Skin epidermis (tissue), 12 donors: ENCODE measurements around the gene ZC3H10.
A peak's percentile ranks its signal among the peaks of the same experiment; 100 is the strongest.

ENCODE experiments used
- H3K27ac ChIP-seq, 21 experiments: fragments of 200-600 bp; sonication (generic) in 11 of 21; one replicate each; pipeline ENCODE4 v1.5.0; 2020; ENCODE audit warnings: mild to moderate bottlenecking in 3 of 21, inconsistent platforms in 2 of 21, moderate library complexity in 2 of 21
- H3K4me3 ChIP-seq, 7 experiments: fragments of 200-600 bp; sonication (generic) in 2 of 7; one replicate each; pipeline ENCODE4 v1.5.0; 2020; ENCODE audit warnings: inconsistent platforms in 2 of 7, mild to moderate bottlenecking in 2 of 7, moderate library complexity in 1 of 7

Gene ZC3H10

GRCh38 chr12:56160193-56160763, 42.2 kb downstream of the ZC3H10 start:
- H3K4me3 ChIP-seq, result peak overlapping the region; percentile 64 to 79 (median 76)
- H3K27ac ChIP-seq, result peak overlapping the region in 19 of 21 experiments; percentile 6 to 99 (median 97)

DNA sequence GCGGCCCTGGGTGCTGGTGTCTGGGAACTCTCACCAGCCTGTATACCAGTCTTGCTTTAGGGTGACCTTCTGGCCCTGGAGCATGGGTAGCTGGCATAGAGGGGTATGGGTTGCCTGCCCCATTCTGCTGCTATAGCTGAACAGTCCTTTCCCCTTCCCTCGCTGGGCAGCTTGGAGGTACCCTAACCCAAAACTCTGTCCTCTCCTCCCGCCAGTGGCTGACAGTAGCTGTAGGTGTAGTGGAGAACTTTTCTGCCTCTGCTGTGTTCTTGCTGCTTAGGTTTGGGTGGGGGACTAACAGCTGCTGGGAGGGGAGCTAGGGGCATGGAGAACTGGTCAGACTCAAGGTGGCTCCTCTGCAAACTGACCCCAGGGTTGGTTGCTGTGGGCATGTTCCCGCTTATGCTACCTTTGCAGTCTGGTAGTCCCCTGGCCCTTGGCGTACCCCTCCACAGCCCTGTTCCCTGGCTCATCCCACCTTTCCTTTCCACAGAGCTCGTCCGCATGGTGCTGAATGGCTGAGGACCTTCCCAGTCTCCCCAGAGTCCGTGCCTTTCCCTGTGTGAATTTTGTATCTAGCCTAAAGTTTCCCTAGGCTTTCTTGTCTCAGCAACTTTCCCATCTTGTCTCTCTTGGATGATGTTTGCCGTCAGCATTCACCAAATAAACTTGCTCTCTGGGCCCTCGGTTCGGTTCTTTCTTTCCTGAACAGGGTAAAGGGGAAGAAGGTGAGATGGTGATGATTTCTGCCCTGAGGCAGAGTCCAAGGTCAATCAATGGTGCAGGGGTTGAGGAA, 43.0 kb downstream of the ZC3H10 start:
- Histone ChIP-seq H3K27ac (peak overlapping the region in 19 of 21 experiments; percentile 6 to 99 (median 97)), H3K4me3 (peak overlapping the region in 6 of 7 experiments; percentile 64 to 79 (median 76))

GRCh38 chr12:56161690-56162351, 43.8 kb downstream of the ZC3H10 start:
- H3K4me3 ChIP-seq, result no peak overlapping the region
- H3K27ac ChIP-seq, result peak overlapping the region in 9 of 21 experiments; percentile 9 to 98 (median 94)

GRCh38 chr12:56162468-56163290, 44.6 kb downstream of the ZC3H10 start:
- no peak overlapping the region for H3K4me3 ChIP-seq
- H3K27ac ChIP-seq, result peak overlapping the region in 1 of 21 experiments; percentile 11

GRCh38 chr12:56163533-56164344, 45.7 kb downstream of the ZC3H10 start:
- Histone ChIP-seq H3K27ac (peak overlapping the region in 1 of 21 experiments; percentile 31), H3K4me3 (no peak overlapping the region)

DNA sequence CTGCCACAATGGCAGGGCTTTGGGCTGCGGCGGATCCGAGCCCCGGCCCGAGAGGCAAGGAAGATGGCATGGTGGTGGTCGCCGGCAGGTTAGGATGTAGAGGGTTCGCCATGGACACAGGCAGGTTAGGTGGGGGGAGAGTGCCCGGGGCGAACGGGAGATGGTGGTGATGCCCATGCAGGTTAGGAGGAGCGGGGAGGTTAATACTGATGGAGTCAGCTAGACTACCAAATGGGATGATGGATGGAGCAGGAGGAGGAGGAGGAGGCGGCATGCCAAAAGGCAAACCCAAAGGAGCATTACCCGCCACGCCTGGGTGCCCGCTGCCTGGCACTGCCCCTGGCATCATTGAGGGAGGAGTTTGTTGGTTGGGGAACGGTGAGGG, 46.3 kb downstream of the ZC3H10 start:
- no peak overlapping the region for H3K27ac ChIP-seq
- H3K4me3 ChIP-seq, result no peak overlapping the region

DNA sequence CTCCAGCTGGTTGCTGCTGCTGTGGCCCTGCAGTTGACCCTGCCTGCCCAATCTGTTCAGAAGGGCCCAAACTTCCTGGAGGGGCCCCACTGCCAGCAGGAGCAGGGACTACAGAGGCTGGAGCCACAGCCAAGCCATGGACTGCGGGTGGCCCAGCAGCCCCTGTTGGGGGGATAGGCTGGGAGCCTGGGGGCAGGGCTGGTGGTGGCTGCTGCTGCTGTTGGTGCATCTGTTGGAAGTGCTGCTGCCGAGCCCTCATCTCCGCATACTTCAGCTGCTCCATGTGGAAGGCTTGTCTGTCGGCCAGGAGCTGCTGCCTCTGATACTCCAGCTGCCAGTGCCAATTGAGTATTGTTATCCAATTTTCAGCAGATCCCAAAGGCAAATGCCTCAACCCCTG, 47.3 kb downstream of the ZC3H10 start:
- no peak overlapping the region for H3K4me3 ChIP-seq
- H3K27ac ChIP-seq, result peak overlapping the region in 2 of 21 experiments; percentile 23 to 28

- Histone ChIP-seq H3K4me3 (no peak overlapping the region), H3K27ac (no peak overlapping the region)
These were observed 51.2 kb downstream of the ZC3H10 start for GRCh38 chr12:56169229-56169759.

GRCh38 chr12:56172839-56173238, 54.8 kb downstream of the ZC3H10 start:
- Histone ChIP-seq H3K4me3 (no peak overlapping the region), H3K27ac (no peak overlapping the region)
